ENCODE measurements around the gene AKAP3. TPM values are rescaled to one million over a fixed set of nuclear protein-coding genes. Genes with fewer than 3 reads are reported as not detected.

Gene AKAP3
- total RNA-seq, 1 experiment from 2014 or later = 0.56 TPM

DNA sequence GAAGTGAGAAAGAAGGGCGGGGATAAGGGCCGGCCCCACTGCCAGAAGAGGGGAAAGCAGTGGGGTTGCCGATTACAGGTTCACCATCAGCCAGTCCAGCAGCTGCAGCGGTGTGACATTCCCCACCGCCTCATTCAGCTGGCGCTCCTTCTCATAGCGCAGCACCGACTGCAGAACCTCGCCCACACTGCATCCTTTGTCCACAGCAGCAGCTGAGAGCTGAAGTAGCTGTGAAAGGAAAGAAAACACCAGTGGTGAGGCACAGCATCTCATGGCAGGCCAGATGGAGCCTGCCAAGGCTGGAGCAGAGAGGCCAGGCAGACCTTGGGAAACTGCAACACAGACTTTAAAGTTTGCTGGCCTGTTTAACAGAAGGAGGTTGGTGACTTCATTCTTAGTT, 33.2 kb downstream of the AKAP3 start:
- Histone ChIP-seq H4K20me1 (ENCODE audit: insufficient read depth, low read depth, low read length) (no peaks in the 10 kb centered on the region), H3K9me3 (ENCODE audit: low read length) (no peaks in the 10 kb centered on the region), H3K4me1 (ENCODE audit: low read length) (no peaks in the 10 kb centered on the region), H3K4me3 (ENCODE audit: low read length) (no peak overlapping the region), H3K4me2 (ENCODE audit: low read depth, low read length, poor library complexity, severe bottlenecking) (no peak overlapping the region), H3K9me2 (replicated peaks; ENCODE audit: insufficient read depth, low read length) (no peaks in the 10 kb centered on the region), H3K36me3 (ENCODE audit: insufficient read depth, low read length) (no peaks in the 10 kb centered on the region; the same call in 1 of the 2 replicates), H3K27ac (ENCODE audit: low read length) (no peak overlapping the region), H3K9ac (ENCODE audit: low read length) (no peak overlapping the region), H3K79me2 (ENCODE audit: low read length) (no peaks in the 10 kb centered on the region), H3K27me3 (ENCODE audit: low read length) (no peaks in the 10 kb centered on the region), H2AFZ (ENCODE audit: low read length) (no peak overlapping the region)
- no peak for DNase-seq

DNA sequence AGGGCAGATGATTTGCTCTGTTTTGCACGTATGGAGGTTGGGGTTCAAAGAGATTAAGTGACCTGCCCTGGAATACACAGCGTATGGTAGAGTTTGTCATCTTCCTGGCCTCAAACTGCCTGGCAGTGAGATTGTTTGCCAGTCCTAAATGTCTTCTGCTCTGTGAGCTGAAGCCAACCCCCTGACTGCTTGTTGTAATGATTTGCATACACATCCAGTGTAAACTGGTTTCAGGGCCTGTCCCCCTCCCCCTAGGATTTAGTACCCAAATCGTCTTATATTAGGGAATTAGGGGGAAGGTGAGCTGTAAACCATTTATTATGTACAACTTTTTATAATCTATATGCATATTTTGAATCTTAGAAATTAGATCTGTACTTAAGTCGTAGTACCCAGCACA, 38.4 kb downstream of the AKAP3 start:
- no peak overlapping the region for H3K4me2 ChIP-seq (ENCODE audit: low read depth, low read length, poor library complexity, severe bottlenecking)
- H3K36me3 ChIP-seq (ENCODE audit: insufficient read depth, low read length) = no peaks in the 10 kb centered on the region; the same call in 1 of the 2 replicates
- H3K4me3 ChIP-seq (ENCODE audit: low read length) = no peak overlapping the region
- no peaks in the 10 kb centered on the region for H3K27me3 ChIP-seq (ENCODE audit: low read length)
- H3K4me1 ChIP-seq (ENCODE audit: low read length) = peaks cover 7% of the 10 kb centered on the region
- H3K79me2 ChIP-seq (ENCODE audit: low read length) = no peaks in the 10 kb centered on the region
- H2AFZ ChIP-seq (ENCODE audit: low read length) = no peak overlapping the region
- H3K9ac ChIP-seq (ENCODE audit: low read length) = no peak overlapping the region
- no peaks in the 10 kb centered on the region for H3K9me3 ChIP-seq (ENCODE audit: low read length)
- no peaks in the 10 kb centered on the region for H3K9me2 ChIP-seq (replicated peaks; ENCODE audit: insufficient read depth, low read length)
- DNase-seq = no peak
- H3K27ac ChIP-seq (ENCODE audit: low read length) = no peak overlapping the region
- H4K20me1 ChIP-seq (ENCODE audit: insufficient read depth, low read depth, low read length) = no peaks in the 10 kb centered on the region

DNA sequence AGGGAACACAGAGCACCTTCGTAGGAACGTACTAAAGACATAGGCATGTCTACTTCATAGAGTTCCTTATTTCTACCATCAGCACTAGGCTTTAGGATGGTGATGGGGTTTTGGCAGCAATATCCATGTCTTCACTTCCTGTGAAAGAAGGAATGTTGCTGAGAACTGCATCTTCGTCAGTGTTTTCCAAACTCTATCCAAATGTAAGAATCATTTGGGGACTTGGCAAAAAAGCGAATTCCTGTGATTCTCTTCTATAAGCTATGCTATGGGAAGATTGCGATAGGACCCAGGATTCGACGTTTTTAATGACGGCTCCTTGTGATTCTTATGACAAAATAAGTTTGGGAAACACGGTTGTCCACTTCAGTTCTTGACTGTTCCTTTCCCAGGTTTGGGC, 39.8 kb downstream of the AKAP3 start:
- H3K4me2 ChIP-seq (ENCODE audit: low read depth, low read length, poor library complexity, severe bottlenecking) = no peak overlapping the region
- no peaks in the 10 kb centered on the region for H3K27me3 ChIP-seq (ENCODE audit: low read length)
- H3K27ac ChIP-seq (ENCODE audit: low read length) = no peak overlapping the region
- H3K9ac ChIP-seq (ENCODE audit: low read length) = no peak overlapping the region
- DNase-seq = no peak
- no peaks in the 10 kb centered on the region for H3K9me2 ChIP-seq (replicated peaks; ENCODE audit: insufficient read depth, low read length)
- H3K4me3 ChIP-seq (ENCODE audit: low read length) = no peak overlapping the region
- H2AFZ ChIP-seq (ENCODE audit: low read length) = no peak overlapping the region
- no peaks in the 10 kb centered on the region; the same call in 1 of the 2 replicates for H3K36me3 ChIP-seq (ENCODE audit: insufficient read depth, low read length)
- no peaks in the 10 kb centered on the region for H4K20me1 ChIP-seq (ENCODE audit: insufficient read depth, low read depth, low read length)
- peaks cover 3% of the 10 kb centered on the region; the same call in 1 of the 2 replicates for H3K79me2 ChIP-seq (ENCODE audit: low read length)
- peaks cover 16% of the 10 kb centered on the region for H3K4me1 ChIP-seq (ENCODE audit: low read length)
- no peaks in the 10 kb centered on the region for H3K9me3 ChIP-seq (ENCODE audit: low read length)

DNA sequence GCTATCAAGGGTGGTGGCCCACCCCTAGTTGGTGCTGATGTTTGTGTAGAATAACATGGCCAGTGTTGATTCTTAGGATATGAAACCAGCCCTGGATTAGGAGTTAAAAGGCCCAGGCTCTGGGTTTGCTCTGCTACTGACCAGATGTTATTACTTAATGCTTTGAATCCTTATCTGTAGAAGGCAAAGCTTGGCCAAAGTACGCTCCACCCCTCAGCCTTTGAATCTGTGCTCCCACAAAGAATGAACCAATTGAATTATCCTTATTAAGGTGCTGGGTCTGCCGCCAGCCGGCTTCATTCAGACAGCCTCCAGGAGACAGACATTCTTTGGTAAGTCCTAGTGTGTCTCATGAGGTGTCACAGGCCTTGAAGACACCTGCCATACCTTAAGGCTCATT, 41.8 kb downstream of the AKAP3 start:
- H2AFZ ChIP-seq (ENCODE audit: low read length) = no peak overlapping the region
- no peaks in the 10 kb centered on the region for H3K9me2 ChIP-seq (replicated peaks; ENCODE audit: insufficient read depth, low read length)
- H3K27me3 ChIP-seq (ENCODE audit: low read length) = no peaks in the 10 kb centered on the region
- no peak overlapping the region for H3K27ac ChIP-seq (ENCODE audit: low read length)
- no peaks in the 10 kb centered on the region for H3K36me3 ChIP-seq (ENCODE audit: insufficient read depth, low read length)
- no peak for DNase-seq
- no peak overlapping the region for H3K4me2 ChIP-seq (ENCODE audit: low read depth, low read length, poor library complexity, severe bottlenecking)
- no peaks in the 10 kb centered on the region for H4K20me1 ChIP-seq (ENCODE audit: insufficient read depth, low read depth, low read length)
- no peaks in the 10 kb centered on the region for H3K9me3 ChIP-seq (ENCODE audit: low read length)
- H3K79me2 ChIP-seq (ENCODE audit: low read length) = peaks cover 3% of the 10 kb centered on the region; the same call in 1 of the 2 replicates
- no peak overlapping the region for H3K9ac ChIP-seq (ENCODE audit: low read length)
- H3K4me1 ChIP-seq (ENCODE audit: low read length) = peaks cover 26% of the 10 kb centered on the region
- H3K4me3 ChIP-seq (ENCODE audit: low read length) = no peak overlapping the region

DNA sequence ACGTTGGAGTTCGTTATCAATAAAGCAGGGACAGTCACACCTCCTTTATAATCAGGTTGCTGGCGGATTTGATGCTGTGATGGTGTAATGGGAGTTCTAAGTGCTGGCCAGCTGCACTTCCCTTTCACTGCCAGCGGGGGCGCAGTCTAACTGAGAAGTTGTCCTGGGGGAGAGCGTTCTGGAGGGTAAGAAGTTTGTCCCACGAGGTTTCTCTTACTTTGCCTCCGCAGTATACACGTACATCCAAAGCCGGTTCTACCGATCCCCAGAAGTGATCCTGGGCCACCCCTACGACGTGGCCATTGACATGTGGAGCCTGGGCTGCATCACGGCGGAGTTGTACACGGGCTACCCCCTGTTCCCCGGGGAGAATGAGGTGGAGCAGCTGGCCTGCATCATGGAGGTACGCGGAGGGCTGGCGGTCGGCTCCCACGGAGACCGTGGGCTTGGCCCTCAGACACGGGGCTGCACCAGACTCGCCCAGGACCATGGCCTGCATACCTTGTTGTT, 44.1 kb downstream of the AKAP3 start:
- Histone ChIP-seq H3K4me2 (ENCODE audit: low read depth, low read length, poor library complexity, severe bottlenecking) (peak overlapping the region; percentile 91), H3K4me1 (ENCODE audit: low read length) (peaks cover 27% of the 10 kb centered on the region), H3K27ac (ENCODE audit: low read length) (no peak overlapping the region), H3K4me3 (ENCODE audit: low read length) (peak overlapping the region; percentile 88), H3K36me3 (ENCODE audit: insufficient read depth, low read length) (no peaks in the 10 kb centered on the region), H3K9ac (ENCODE audit: low read length) (peak overlapping the region; percentile 80), H2AFZ (ENCODE audit: low read length) (peak overlapping the region; percentile 97), H3K27me3 (ENCODE audit: low read length) (no peaks in the 10 kb centered on the region), H3K79me2 (ENCODE audit: low read length) (peaks cover 3% of the 10 kb centered on the region; the same call in 1 of the 2 replicates), H3K9me3 (ENCODE audit: low read length) (no peaks in the 10 kb centered on the region), H3K9me2 (replicated peaks; ENCODE audit: insufficient read depth, low read length) (no peaks in the 10 kb centered on the region), H4K20me1 (ENCODE audit: insufficient read depth, low read depth, low read length) (no peaks in the 10 kb centered on the region)
- peak; percentile 95 for DNase-seq

DNA sequence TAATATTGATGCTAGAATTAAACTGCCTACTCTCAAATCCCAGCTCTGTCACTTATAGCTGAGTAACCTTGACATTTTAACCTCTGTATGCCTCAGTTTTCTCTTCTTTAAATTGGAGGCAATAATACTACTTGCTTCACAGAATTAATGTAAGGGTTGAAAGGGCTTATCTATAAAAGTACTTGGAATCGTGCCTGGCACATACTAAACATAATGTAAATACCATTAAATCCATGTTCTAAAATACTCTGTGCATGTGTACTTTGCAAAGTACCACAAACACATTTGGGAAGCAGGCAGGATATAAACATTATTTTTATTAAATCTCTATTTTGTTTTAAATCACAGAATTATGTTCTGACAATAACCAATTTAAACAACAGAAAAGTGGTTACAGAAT, 44.9 kb downstream of the AKAP3 start:
- Histone ChIP-seq H3K9me3 (ENCODE audit: low read length) (no peaks in the 10 kb centered on the region), H3K9me2 (replicated peaks; ENCODE audit: insufficient read depth, low read length) (no peaks in the 10 kb centered on the region), H3K4me2 (ENCODE audit: low read depth, low read length, poor library complexity, severe bottlenecking) (no peak overlapping the region), H3K79me2 (ENCODE audit: low read length) (peaks cover 3% of the 10 kb centered on the region; the same call in 1 of the 2 replicates), H3K27me3 (ENCODE audit: low read length) (no peaks in the 10 kb centered on the region), H4K20me1 (ENCODE audit: insufficient read depth, low read depth, low read length) (no peaks in the 10 kb centered on the region), H3K36me3 (ENCODE audit: insufficient read depth, low read length) (no peaks in the 10 kb centered on the region), H2AFZ (ENCODE audit: low read length) (no peak overlapping the region), H3K9ac (ENCODE audit: low read length) (no peak overlapping the region), H3K4me3 (ENCODE audit: low read length) (no peak overlapping the region), H3K4me1 (ENCODE audit: low read length) (peaks cover 27% of the 10 kb centered on the region), H3K27ac (ENCODE audit: low read length) (no peak overlapping the region)
- DNase-seq = no peak

DNA sequence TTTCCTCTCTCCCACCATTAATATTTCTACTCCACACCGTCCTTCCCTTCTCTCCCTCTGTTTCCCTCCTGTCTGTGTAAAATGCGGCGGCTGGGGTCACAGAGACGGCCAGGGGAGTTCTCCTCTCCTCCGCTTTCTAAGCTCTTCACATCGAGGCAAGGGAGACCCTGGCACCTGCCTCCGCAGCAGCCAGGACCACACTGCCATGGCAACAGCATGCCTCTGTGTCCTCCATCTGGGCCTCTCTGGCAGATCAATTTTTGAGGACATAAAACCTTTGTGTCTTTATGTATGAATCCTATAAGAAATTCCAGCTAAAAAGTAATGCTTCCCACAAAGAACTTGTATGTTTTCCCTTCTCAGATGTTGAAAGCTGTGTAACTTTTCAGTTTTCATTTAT, 45.4 kb downstream of the AKAP3 start:
- Histone ChIP-seq H2AFZ (ENCODE audit: low read length) (no peak overlapping the region), H3K27ac (ENCODE audit: low read length) (no peak overlapping the region), H3K4me3 (ENCODE audit: low read length) (no peak overlapping the region), H3K79me2 (ENCODE audit: low read length) (peaks cover 3% of the 10 kb centered on the region; the same call in 1 of the 2 replicates), H3K4me1 (ENCODE audit: low read length) (peaks cover 27% of the 10 kb centered on the region), H4K20me1 (ENCODE audit: insufficient read depth, low read depth, low read length) (no peaks in the 10 kb centered on the region), H3K9ac (ENCODE audit: low read length) (no peak overlapping the region), H3K9me3 (ENCODE audit: low read length) (no peaks in the 10 kb centered on the region), H3K4me2 (ENCODE audit: low read depth, low read length, poor library complexity, severe bottlenecking) (no peak overlapping the region), H3K27me3 (ENCODE audit: low read length) (no peaks in the 10 kb centered on the region), H3K9me2 (replicated peaks; ENCODE audit: insufficient read depth, low read length) (no peaks in the 10 kb centered on the region), H3K36me3 (ENCODE audit: insufficient read depth, low read length) (no peaks in the 10 kb centered on the region)
- no peak for DNase-seq

DNA sequence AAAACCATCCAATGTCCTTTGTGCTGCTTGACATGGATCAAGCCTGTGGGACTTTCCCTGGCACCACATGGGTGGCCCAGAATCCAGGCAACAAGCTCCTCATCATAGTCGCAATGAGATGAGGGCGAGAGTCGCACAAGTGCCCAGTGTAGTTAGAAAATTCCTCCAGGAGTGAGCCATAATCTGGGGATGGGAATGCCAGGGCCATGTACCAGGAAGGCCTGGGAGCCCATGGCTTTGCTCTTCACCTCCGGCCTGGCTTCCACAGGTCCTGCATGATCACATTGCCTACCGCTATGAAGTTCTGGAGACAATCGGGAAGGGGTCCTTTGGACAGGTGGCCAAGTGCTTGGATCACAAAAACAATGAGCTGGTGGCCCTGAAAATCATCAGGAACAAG, 53.0 kb downstream of the AKAP3 start:
- no peaks in the 10 kb centered on the region for H4K20me1 ChIP-seq (ENCODE audit: insufficient read depth, low read depth, low read length)
- peaks cover 15% of the 10 kb centered on the region for H3K4me1 ChIP-seq (ENCODE audit: low read length)
- no peaks in the 10 kb centered on the region for H3K36me3 ChIP-seq (ENCODE audit: insufficient read depth, low read length)
- DNase-seq = no peak
- no peak overlapping the region for H3K27ac ChIP-seq (ENCODE audit: low read length)
- H3K27me3 ChIP-seq (ENCODE audit: low read length) = no peaks in the 10 kb centered on the region
- no peak overlapping the region for H2AFZ ChIP-seq (ENCODE audit: low read length)
- no peak overlapping the region for H3K9ac ChIP-seq (ENCODE audit: low read length)
- H3K9me2 ChIP-seq (replicated peaks; ENCODE audit: insufficient read depth, low read length) = no peaks in the 10 kb centered on the region
- no peaks in the 10 kb centered on the region for H3K9me3 ChIP-seq (ENCODE audit: low read length)
- H3K4me2 ChIP-seq (ENCODE audit: low read depth, low read length, poor library complexity, severe bottlenecking) = no peak overlapping the region
- no peak overlapping the region for H3K4me3 ChIP-seq (ENCODE audit: low read length)
- H3K79me2 ChIP-seq (ENCODE audit: low read length) = no peaks in the 10 kb centered on the region

All from Karpas-422 (cell line).